HepG2 (cell line): ENCODE data around the gene PCNA. TPM values are rescaled to one million over a fixed set of nuclear protein-coding genes. Genes with fewer than 3 reads are reported as not detected.

ENCODE experiments used
- CEBPB ChIP-seq: IDR thresholded peaks from 2 replicates; pipeline ENCODE4 v1.6.1; 2011; ENCODE audit warnings: low read depth, low read length, improper control_type of control experiment, borderline replicate concordance
- GFI1 ChIP-seq: sonication (generic); formaldehyde crosslinking; IDR thresholded peaks from 2 replicates; pipeline ENCODE4 v1.5.0; 2020; ENCODE audit warnings: missing genetic modification reagents, mild to moderate bottlenecking, borderline replicate concordance
- HMGA1 ChIP-seq: sonication (generic); formaldehyde crosslinking; conservative IDR thresholded peaks from 2 replicates; pipeline ENCODE4 v1.4.0; 2020; ENCODE audit warnings: missing genetic modification reagents
- MXD4 ChIP-seq: IDR thresholded peaks from 2 replicates; pipeline ENCODE4 v1.6.1; 2016; ENCODE audit warnings: mild to moderate bottlenecking, missing biosample characterization, missing genetic modification reagents
- NFKBIZ ChIP-seq: IDR thresholded peaks from 2 replicates; pipeline ENCODE4 v1.6.1; 2018; ENCODE audit warnings: missing genetic modification reagents, missing compliant biosample characterization
- PAX8 ChIP-seq: sonication (generic); formaldehyde crosslinking; IDR thresholded peaks from 2 replicates; pipeline ENCODE4 v1.8.0; 2022; ENCODE audit warnings: mild to moderate bottlenecking, missing genetic modification reagents, borderline replicate concordance
- PCBP1 ChIP-seq: fragments of 200-400 bp; formaldehyde crosslinking; IDR thresholded peaks from 2 replicates; pipeline ENCODE4 v1.6.1; 2017; ENCODE audit warnings: mild to moderate bottlenecking, low read depth, low read length, borderline replicate concordance
- PHF5A ChIP-seq: IDR thresholded peaks from one replicate; pipeline ENCODE4 v1.6.1; 2018; ENCODE audit warnings: low read depth, missing genetic modification reagents; ENCODE audit not compliant: unreplicated experiment
- PRDM15 ChIP-seq: sonication (generic); formaldehyde crosslinking; IDR thresholded peaks from 2 replicates; pipeline ENCODE4 v1.4.0; 2020; ENCODE audit warnings: missing genetic modification reagents
- RERE ChIP-seq: IDR thresholded peaks from 2 replicates; pipeline ENCODE4 v1.6.1; 2016; ENCODE audit warnings: low read depth, missing genetic modification reagents, missing compliant biosample characterization
- RNF219 ChIP-seq: sonication (generic); formaldehyde crosslinking; IDR thresholded peaks from 2 replicates; pipeline ENCODE4 v1.5.0; 2020; ENCODE audit warnings: mild to moderate bottlenecking, missing genetic modification reagents
- STAG1 ChIP-seq: sonication (generic); formaldehyde crosslinking; IDR thresholded peaks from 2 replicates; pipeline ENCODE4 v1.4.0; 2020; ENCODE audit warnings: missing genetic modification reagents
- ZMYM3 ChIP-seq: sonication (generic); formaldehyde crosslinking; IDR thresholded peaks from 2 replicates; pipeline ENCODE4 v1.5.1; 2020; ENCODE audit warnings: mild to moderate bottlenecking, missing genetic modification reagents
- ZNF205 ChIP-seq: IDR thresholded peaks from 2 replicates; pipeline ENCODE4 v1.6.1; 2018; ENCODE audit warnings: missing biosample characterization, missing genetic modification reagents
- ZNF468 ChIP-seq: sonication (generic); formaldehyde crosslinking; IDR thresholded peaks from 2 replicates; pipeline ENCODE4 v1.8.0; 2022; ENCODE audit warnings: mild to moderate bottlenecking, moderate library complexity, missing genetic modification reagents
- ZNF558 ChIP-seq: sonication (generic); formaldehyde crosslinking; IDR thresholded peaks from 2 replicates; pipeline ENCODE4 v1.9.0; 2022; ENCODE audit warnings: mild to moderate bottlenecking, missing genetic modification reagents, borderline replicate concordance
- ZNF672 ChIP-seq: sonication (generic); formaldehyde crosslinking; IDR thresholded peaks from 2 replicates; pipeline ENCODE4 v1.8.1; 2022; ENCODE audit warnings: missing genetic modification reagents
- ZNF775 ChIP-seq: sonication (generic); formaldehyde crosslinking; IDR thresholded peaks from 2 replicates; pipeline ENCODE4 v1.4.0; 2020; ENCODE audit warnings: missing genetic modification reagents, mild to moderate bottlenecking, moderate library complexity, borderline replicate concordance
- ZSCAN29 ChIP-seq: sonication (generic); formaldehyde crosslinking; conservative IDR thresholded peaks from 2 replicates; pipeline ENCODE4 v1.4.0; 2020; ENCODE audit warnings: mild to moderate bottlenecking, missing genetic modification reagents
- polyA plus RNA-seq, 8 experiments: library from polyadenylated mRNA; depleted of rRNA in 3 of 8; stranded (reverse) in 7 of 8; unstranded in 1 of 8; fragments of >200 nt; fragmentation: Illumina TruSeq in 4 of 8; extraction: Trizol in 4 of 8; gene quantifications; 2 replicates each; pipeline versions ENCODE4 v1.2.1 to v1.2.3, GENCODE V29; 2011 to 2016; ENCODE audit warnings: low read depth in 4 of 8, missing spikeins in 1 of 8, mixed read lengths in 1 of 8; ENCODE audit not compliant: insufficient read depth in 1 of 8
- total RNA-seq, 5 experiments: library from RNA; depleted of rRNA; stranded (reverse); fragments of >200 nt; fragmentation: Illumina TruSeq; extraction: Trizol; gene quantifications; 2 replicates each; pipeline ENCODE4 v1.2.3, GENCODE V29; 2016; ENCODE audit warnings: low read depth in 1 of 5

The PCNA gene
- total and polyA plus RNA-seq, 2 of the 13 experiments (the other 11 are each of a cell fraction or from before 2014, with no cell fraction given): 229 to 655 TPM

- TF ChIP-seq PRDM15 (CRISPR knock-in tag) (no peak), ZMYM3 (no peak), NFKBIZ (peak; percentile 89), ZNF468 (CRISPR knock-in tag) (0 out of 2 replicates have a peak, but pooled peaks have one; percentile 45), RERE (CRISPR knock-in tag) (0 out of 2 replicates have a peak, but pooled peaks have one; percentile 14), PAX8 (peak; percentile 90; the same call in 1 of the 2 replicates), STAG1 (CRISPR knock-in tag) (peak; percentile 90), PCBP1 (no peak), ZNF775 (CRISPR knock-in tag) (no peak), MXD4 (peak; percentile 98), GFI1 (CRISPR knock-in tag) (peak; percentile 56; the same call in 1 of the 2 replicates), CEBPB (peak; percentile 87), ZNF558 (CRISPR knock-in tag) (peak; percentile 90; the same call in 1 of the 2 replicates), RNF219 (CRISPR knock-in tag) (no peak), HMGA1 (no peak), ZSCAN29 (CRISPR knock-in tag) (peak; percentile 51; the same call in 1 of the 2 replicates), PHF5A (CRISPR knock-in tag) (no peak), ZNF672 (CRISPR knock-in tag) (no peak), ZNF205 (CRISPR knock-in tag) (peak; percentile 77)
Measured at GRCh38 chr20:5126512-5127203, 6.9 kb upstream of the PCNA start, which contains the start of gene CDS2 (continued).
